ENCODE data around the gene ITPKB.

ITPKB gene

GRCh38 chr1:226662642-226663326, 76.3 kb downstream of the ITPKB start:
- no peak for DNase-seq

GRCh38 chr1:226661965-226662364, 77.1 kb downstream of the ITPKB start:
- DNase-seq: no peak

GRCh38 chr1:226661271-226661670, 77.8 kb downstream of the ITPKB start:
- no peak for DNase-seq

GRCh38 chr1:226660410-226661182, 78.5 kb downstream of the ITPKB start:
- DNase-seq: no peak

- DNase-seq: no peak
These were observed 79.4 kb downstream of the ITPKB start for GRCh38 chr1:226659641-226660040.

GRCh38 chr1:226659136-226659535, 79.9 kb downstream of the ITPKB start:
- no peak for DNase-seq

GRCh38 chr1:226658546-226659125, 80.4 kb downstream of the ITPKB start:
- DNase-seq: no peak

- DNase-seq: peak; percentile 42
These were observed 81.1 kb downstream of the ITPKB start for GRCh38 chr1:226657895-226658545.

- peak; percentile 72 for DNase-seq
These were observed 82.3 kb downstream of the ITPKB start for GRCh38 chr1:226656601-226657277.

GRCh38 chr1:226656201-226656600, 82.9 kb downstream of the ITPKB start:
- DNase-seq: no peak

- DNase-seq: no peak
These were observed 83.6 kb downstream of the ITPKB start for GRCh38 chr1:226655251-226656163.

- no peak for DNase-seq
These were observed 84.4 kb downstream of the ITPKB start for GRCh38 chr1:226654668-226655055.

GRCh38 chr1:226654046-226654667, 84.9 kb downstream of the ITPKB start:
- no peak for DNase-seq

- no peak for DNase-seq
These were observed 85.7 kb downstream of the ITPKB start for GRCh38 chr1:226653311-226653921.

GRCh38 chr1:226652613-226653012, 86.5 kb downstream of the ITPKB start:
- no peak for DNase-seq

GRCh38 chr1:226651732-226652105, 87.4 kb downstream of the ITPKB start:
- no peak for DNase-seq

- DNase-seq: no peak
These were observed 87.9 kb downstream of the ITPKB start for GRCh38 chr1:226651041-226651731.

GRCh38 chr1:226650236-226650841, 88.7 kb downstream of the ITPKB start:
- DNase-seq: no peak

- DNase-seq: no peak
These were observed 89.3 kb downstream of the ITPKB start for GRCh38 chr1:226649780-226650179.

GRCh38 chr1:226649244-226649643, 89.8 kb downstream of the ITPKB start:
- DNase-seq: no peak

All from NCI-H1436 (cell line).